Tibial artery (tissue), 4 donors: ENCODE measurements around the gene COLGALT1.

Experiments used
- DNase-seq, 2 donors: peaks; one replicate each; pipeline ENCODE4 v3.0.0-alpha.2; 2019
- H3K27ac ChIP-seq, 2 donors: fragments of 200-600 bp; sonication (generic) in 1 of 2; 1 replicate in 1 of 2; 2 replicates in 1 of 2; pipeline ENCODE4 v1.5.1; 2018 to 2019; ENCODE audit warnings: mild to moderate bottlenecking in 1 of 2
- H3K27me3 ChIP-seq, 2 donors: fragments of 200-600 bp; sonication (generic) in 1 of 2; one replicate each; pipeline versions ENCODE4 v1.5.1 to v1.6.0; 2016 to 2019
- H3K36me3 ChIP-seq, 3 donors: fragments of 200-600 bp; sonication (generic) in 2 of 3; one replicate each; pipeline ENCODE4 v1.5.1; 2016 to 2019; ENCODE audit warnings: mild to moderate bottlenecking in 2 of 3
- H3K4me1 ChIP-seq, 4 donors: fragments of 200-600 bp; sonication (generic) in 2 of 4; 1 replicate in 3 of 4; 2 replicates in 1 of 4; pipeline ENCODE4 v1.5.1; 2016 to 2019
- H3K4me3 ChIP-seq, 2 donors: fragments of 200-600 bp; sonication (generic) in 1 of 2; 1 replicate in 1 of 2; 2 replicates in 1 of 2; pipeline ENCODE4 v1.5.1; 2018 to 2019; ENCODE audit warnings: mild to moderate bottlenecking in 2 of 2
- H3K9me3 ChIP-seq, 3 donors: fragments of 200-600 bp; sonication (generic) in 1 of 3; one replicate each; pipeline ENCODE4 v1.5.1; 2016 to 2019
- intact Hi-C: fragments of 100-400 bp; cut with DNase I; formaldehyde crosslinking; loops from one replicate; pipeline ENCODE4 v1.15.0; 2023; ENCODE audit warnings: low total_unique reads
- TF ChIP-seq, protein P1 (sequence below), 2 experiments: fragments of 200-600 bp in 1 of 2; fragments of 450-650 bp in 1 of 2; IDR thresholded peaks; one replicate each; pipeline ENCODE4 v1.5.1; 2017 to 2019; ENCODE audit warnings: antibody characterized with exemption in 2 of 2, mild to moderate bottlenecking in 1 of 2, moderate library complexity in 1 of 2

COLGALT1 gene

GRCh38 chr19:17528610-17529009 is 26.8 kb upstream of the COLGALT1 start:
- Histone ChIP-seq H3K9me3 (peaks cover 0 to 4% (median 0%) of the 10 kb centered on the region in 3 donors), H3K27ac (no peak overlapping the region), H3K36me3 (no peaks in the 10 kb centered on the region), H3K4me3 (no peak overlapping the region), H3K27me3 (peaks cover 0 to 85% of the 10 kb centered on the region in 2 donors), H3K4me1 (peaks cover 0 to under 1% (median 0%) of the 10 kb centered on the region in 4 donors)
- intact Hi-C loops: no loop called here
- TF ChIP-seq, protein P1, sequence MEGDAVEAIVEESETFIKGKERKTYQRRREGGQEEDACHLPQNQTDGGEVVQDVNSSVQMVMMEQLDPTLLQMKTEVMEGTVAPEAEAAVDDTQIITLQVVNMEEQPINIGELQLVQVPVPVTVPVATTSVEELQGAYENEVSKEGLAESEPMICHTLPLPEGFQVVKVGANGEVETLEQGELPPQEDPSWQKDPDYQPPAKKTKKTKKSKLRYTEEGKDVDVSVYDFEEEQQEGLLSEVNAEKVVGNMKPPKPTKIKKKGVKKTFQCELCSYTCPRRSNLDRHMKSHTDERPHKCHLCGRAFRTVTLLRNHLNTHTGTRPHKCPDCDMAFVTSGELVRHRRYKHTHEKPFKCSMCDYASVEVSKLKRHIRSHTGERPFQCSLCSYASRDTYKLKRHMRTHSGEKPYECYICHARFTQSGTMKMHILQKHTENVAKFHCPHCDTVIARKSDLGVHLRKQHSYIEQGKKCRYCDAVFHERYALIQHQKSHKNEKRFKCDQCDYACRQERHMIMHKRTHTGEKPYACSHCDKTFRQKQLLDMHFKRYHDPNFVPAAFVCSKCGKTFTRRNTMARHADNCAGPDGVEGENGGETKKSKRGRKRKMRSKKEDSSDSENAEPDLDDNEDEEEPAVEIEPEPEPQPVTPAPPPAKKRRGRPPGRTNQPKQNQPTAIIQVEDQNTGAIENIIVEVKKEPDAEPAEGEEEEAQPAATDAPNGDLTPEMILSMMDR (IDR thresholded peaks at IDR 0.05): no peak
- DNase-seq: no peak

DNA sequence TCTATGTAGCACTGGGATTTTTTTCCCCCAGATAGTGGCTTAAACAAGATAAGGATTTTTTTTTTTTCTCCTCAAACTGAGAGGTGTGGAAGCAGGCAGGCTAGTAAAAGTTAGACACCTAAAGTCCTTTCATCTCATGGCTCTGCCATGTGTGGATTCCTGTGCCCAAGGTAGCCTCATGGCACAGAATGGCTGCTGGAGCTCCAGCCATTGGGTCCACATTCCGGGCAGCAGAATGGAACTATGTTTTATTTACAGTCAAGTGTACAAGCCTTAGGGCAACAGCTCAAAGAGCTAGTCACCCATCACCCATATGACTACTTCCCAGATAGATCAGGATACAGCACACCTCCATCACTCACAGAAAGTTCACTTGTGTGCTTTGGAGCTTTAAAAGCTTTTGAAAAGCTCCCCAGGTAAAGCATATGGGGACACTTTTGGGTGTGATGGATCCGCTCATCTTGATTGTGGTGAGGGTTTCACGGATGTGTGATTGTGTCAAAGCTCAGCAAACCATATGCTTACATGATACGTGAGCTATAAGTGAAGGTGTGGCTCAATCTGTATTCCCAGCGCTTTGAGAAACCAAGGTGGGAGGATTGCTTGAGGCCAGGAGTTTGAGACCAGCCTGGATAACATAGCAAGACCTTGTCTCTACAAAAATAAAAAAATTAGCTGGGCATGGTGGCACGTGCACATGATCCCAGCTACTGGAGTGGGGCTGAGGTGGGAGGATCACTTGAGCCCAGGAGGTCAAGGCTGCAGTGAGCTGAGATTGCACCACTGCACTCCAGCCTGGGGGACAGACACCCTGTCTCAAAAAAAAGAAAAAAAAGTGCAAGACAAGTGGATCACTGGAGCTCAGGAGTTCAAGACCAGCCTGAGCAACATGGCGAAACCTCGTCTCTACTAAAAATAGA is 25.9 kb upstream of the COLGALT1 start:
- Histone ChIP-seq H3K27me3 (peaks cover 0 to 86% of the 10 kb centered on the region in 2 donors), H3K27ac (no peak overlapping the region), H3K4me1 (no peaks in the 10 kb centered on the region), H3K9me3 (peaks cover 0 to 4% (median 0%) of the 10 kb centered on the region in 3 donors), H3K4me3 (no peak overlapping the region), H3K36me3 (no peaks in the 10 kb centered on the region)
- TF ChIP-seq, protein P1 (IDR thresholded peaks at IDR 0.05): no peak
- intact Hi-C loops: no loop called here
- no peak for DNase-seq

- Histone ChIP-seq H3K27ac (no peak overlapping the region), H3K9me3 (peaks cover 0 to 4% (median 0%) of the 10 kb centered on the region in 3 donors), H3K4me3 (no peak overlapping the region), H3K4me1 (no peaks in the 10 kb centered on the region), H3K36me3 (no peaks in the 10 kb centered on the region), H3K27me3 (peaks cover 0 to 75% of the 10 kb centered on the region in 2 donors)
- no peak for DNase-seq
- intact Hi-C loops: no loop called here
- TF ChIP-seq, protein P1 (IDR thresholded peaks at IDR 0.05): no peak
These were observed 24.9 kb upstream of the COLGALT1 start for GRCh38 chr19:17530586-17530985.

GRCh38 chr19:17532116-17532515 is 23.3 kb upstream of the COLGALT1 start:
- peaks cover 0 to 4% (median 0%) of the 10 kb centered on the region in 3 donors for H3K9me3 ChIP-seq
- H3K4me3 ChIP-seq: no peak overlapping the region
- intact Hi-C loops: no loop called here
- H3K27me3 ChIP-seq: peaks cover 0 to 66% of the 10 kb centered on the region in 2 donors
- H3K4me1 ChIP-seq: no peaks in the 10 kb centered on the region
- TF ChIP-seq, protein P1 (IDR thresholded peaks at IDR 0.05): no peak
- H3K27ac ChIP-seq: no peak overlapping the region
- H3K36me3 ChIP-seq: no peaks in the 10 kb centered on the region
- no peak for DNase-seq

DNA sequence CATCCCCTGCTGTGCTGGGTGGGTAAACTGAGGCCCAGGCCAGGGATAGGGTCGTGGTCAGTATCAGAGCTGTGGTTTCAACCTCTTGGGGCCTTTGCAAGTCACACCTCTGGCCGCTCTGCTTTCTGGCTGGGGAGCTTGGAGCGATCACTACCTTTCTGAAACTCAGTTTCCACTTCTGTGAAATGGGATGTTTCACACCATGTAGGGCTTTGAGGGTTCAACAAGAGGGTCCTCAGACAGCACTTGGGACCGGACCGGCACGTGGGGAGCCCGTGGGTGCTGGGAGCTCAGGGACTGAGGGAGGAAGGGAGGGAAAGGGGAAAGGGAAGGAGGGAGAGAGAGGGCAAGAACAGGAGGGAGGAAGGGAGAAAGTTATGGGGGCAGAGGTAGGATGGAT is 22.9 kb upstream of the COLGALT1 start:
- Histone ChIP-seq H3K9me3 (peaks cover 0 to 4% (median 0%) of the 10 kb centered on the region in 3 donors), H3K27ac (no peak overlapping the region), H3K27me3 (peaks cover 0 to 66% of the 10 kb centered on the region in 2 donors), H3K4me1 (no peaks in the 10 kb centered on the region), H3K4me3 (no peak overlapping the region), H3K36me3 (no peaks in the 10 kb centered on the region)
- DNase-seq: no peak
- intact Hi-C loops: no loop called here
- TF ChIP-seq, protein P1 (IDR thresholded peaks at IDR 0.05): no peak
